NCI-H187 (cell line): ENCODE measurements around the gene MYLK4.
A peak's percentile ranks its signal among the peaks of the same experiment; 100 is the strongest.

Source experiments
- DNase-seq, 2 experiments: peaks; one replicate each; lab custom pipeline; 2025; lab: John Stamatoyannopoulos, UW

The MYLK4 gene

DNA sequence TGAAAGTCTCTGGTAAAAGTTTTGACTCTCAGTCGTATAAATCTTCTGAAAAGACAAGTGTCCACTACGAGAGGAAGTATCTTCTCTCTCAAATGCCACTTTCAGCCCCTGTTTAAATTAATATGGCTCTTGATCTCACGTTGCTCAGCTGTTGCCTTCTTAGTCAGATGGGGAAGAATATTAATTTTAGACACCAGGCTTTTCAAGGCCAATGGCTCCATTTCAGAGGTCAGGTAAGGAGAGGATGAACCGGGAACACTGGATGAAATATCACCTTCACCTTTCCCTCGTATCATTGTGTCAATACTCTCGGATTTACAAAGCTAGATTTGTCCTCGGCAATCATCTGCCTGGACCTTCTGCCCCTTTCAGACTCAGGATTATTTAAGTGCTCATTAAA, at the start of gene MYLK4:
TSS of gene MYLK4 (minus strand) at position 91 of the 400 bp plus-strand sequence. CDS start 1,628 bp downstream, outside the sequence.
- DNase-seq, result no peak

DNA sequence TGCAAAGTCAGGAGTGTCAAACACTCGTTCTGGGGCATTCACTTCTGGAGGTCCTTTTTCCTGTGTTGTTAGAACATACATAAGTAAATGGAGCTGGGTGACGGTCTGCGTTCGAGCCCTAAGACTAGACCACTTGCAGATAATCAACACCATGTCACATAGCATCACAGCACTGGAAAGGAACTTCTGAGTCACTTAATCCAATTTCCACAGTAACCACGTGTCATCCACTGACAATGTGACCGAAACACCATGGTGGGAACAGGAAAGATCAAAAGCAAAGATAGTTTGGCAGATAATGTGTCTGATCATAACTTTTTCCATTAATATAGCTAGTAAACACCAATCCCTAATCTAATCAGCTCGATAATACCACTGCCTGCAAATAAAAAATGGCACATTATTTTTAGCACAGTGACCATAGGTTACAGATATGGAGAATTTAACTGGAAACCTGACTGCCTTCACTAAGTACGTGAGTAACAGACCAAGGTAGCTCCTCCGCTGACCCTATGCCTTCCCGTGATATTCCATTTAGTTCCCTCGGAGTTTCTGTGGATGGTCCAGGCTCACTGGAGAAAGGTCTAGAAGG, 49.3 kb upstream of the MYLK4 start:
- DNase-seq, result no peak

DNA sequence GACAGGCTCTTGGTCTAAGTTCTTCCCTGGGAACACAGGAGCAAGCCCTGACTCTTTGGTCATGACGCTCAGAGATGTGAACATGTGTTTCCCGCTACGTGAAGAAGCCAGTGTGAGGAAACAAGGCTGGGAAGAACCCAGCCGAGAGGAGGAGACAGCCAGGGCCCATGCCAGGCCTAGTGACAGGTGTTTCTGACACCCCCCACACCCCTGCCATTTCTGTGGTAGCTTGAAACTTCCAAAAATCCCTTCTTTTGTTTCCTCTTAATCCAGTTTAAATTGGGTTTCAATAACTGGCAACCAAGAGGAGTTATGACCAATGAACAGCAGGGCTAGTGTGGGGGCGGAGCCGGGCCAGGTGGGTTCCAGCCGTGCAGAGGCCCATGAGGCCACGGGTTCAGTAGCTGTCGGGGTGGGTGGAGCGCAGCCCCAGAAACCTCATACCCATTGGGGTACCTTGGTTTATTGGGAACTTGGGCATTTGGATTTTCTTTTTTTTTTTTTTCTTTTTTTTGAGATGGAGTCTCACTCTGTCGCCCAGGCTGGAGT, 47.9 kb upstream of the MYLK4 start:
- no peak for DNase-seq

DNA sequence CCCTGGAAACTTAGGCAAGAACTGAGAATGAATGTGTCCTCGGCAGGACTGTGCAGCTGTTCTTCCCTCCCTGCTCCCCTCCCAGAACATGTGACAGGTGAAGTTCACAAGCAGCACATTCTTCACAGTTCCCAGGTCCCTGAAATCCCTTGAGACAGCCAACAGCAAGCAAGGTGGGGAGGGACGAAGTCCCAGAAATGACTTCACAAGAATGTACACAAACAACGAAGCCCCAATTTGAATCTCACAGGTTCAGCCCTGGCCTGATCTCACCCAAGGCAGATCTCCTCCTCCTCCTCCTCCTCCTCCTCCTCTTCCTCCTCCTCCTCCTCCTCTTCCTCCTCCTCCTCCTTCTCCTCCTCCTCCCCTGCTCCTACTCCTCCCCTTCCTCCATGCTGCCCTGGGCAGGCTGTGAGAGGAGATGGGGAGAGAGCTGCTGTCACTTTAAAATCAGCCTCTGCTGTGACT, 46.9 kb upstream of the MYLK4 start:
- DNase-seq, result no peak

DNA sequence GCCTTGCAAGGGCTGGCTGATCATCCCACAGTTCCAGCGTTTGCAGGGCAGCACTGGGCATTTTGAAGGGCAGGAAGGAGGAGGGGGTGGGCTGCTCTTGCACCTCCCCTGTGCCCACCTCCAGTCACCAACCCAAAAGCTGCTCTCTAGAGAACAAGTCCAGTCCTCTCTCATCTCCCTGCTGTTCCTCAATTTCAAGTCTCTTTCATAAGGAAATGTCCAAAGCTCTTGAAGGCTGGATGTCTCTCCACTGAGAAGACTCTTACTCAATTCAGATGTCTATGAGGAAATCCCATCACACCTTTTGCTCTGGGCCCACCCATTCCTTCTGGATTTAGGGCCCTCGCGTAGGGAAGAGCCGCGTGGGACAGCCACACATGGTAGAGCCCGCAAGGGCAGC, 46.1 kb upstream of the MYLK4 start:
- DNase-seq, result no peak

DNA sequence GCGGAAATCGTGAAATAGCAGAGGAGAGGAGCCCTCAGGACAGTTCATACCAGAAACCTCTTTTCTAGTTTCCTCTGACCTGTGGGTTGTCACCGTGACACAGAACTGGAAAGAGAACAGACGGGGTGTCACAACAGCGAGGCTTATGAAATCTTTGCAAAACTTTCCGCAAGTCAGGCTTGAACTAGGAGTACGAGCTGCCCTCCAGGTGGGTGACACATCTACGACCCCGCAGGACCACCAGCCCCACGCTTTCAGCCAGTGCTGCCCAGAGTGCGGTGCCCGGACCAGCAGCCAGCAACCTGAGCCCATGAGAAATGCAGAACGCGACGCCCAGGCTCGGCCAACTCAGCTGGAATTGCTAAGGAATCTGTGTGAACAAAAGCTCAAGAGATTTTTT, 45.2 kb upstream of the MYLK4 start:
- no peak for DNase-seq

DNA sequence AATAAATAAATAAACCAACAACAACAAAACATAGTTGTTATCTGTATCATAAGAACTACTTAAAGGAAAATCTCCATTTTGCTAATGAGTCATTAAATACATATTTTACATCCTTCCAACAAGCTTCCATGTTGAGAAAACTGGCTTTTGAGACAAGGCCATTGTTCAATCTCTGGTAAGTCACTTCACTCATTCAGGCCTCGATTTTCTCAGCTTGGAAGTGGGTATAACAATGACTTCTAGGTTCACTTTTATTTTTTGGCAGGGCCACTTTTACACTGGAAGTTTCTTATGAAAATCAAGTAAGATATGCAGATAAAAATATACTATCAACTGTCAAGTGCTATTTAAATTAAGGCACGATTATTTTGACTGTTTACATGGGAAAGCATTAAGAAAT, 44.4 kb upstream of the MYLK4 start:
- no peak for DNase-seq

DNA sequence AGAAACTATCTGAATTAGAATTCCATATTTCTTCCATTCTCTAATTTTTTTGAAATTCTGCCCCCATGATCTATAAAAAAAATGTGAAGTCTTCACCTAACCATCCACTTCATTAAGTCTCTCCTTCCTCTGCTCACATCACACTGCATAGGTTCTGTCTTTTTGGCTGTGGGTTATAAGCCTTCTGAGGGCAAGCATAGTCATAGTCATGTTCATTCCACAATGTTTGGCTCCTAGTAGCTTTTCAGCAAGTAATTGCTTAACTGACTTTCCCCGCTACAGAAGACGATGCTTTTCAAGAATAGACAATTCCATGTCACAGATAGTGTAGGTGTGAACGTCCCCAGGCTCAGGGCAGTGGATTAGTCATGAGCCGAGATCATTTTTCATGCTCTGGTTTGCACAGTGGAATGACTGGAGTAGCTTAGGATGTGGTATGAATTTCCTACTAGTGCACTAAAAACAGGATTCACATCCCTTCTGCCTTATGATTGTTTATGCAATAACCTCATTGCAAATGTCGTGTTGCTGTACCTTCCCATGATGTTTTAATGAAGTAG, 43.5 kb upstream of the MYLK4 start:
- no peak for DNase-seq

DNA sequence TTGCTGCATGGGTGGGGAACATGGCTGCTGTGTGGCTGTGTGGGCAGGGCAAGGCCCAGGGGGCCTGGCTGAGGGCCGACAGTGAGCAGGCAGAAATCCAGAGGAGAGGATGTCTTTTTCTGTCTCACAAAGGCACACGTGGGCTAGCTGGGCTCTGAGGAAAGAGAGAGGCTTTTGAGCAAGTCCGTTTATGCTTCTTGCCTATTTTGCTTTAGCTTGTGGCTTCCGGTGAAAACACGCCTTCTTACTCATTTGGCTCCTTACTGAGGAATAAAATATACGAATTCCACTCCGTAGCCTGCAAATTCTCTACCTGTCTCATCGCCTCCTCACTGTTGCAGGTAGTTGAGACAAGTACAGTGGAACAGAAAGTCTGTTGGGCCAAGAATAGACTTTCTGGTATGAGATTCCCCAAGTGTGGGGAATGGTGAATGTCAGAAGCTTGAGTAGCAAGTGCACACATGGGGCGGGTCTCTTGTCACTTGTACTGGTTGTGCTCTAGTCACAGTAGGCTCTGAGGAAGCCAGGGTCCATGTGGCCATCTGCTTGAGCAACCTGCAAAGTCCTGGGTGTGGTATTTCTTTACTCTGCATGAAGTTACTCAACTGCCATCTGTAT, 42.9 kb upstream of the MYLK4 start:
- peak in 1 of 2 experiments; percentile 11 for DNase-seq

DNA sequence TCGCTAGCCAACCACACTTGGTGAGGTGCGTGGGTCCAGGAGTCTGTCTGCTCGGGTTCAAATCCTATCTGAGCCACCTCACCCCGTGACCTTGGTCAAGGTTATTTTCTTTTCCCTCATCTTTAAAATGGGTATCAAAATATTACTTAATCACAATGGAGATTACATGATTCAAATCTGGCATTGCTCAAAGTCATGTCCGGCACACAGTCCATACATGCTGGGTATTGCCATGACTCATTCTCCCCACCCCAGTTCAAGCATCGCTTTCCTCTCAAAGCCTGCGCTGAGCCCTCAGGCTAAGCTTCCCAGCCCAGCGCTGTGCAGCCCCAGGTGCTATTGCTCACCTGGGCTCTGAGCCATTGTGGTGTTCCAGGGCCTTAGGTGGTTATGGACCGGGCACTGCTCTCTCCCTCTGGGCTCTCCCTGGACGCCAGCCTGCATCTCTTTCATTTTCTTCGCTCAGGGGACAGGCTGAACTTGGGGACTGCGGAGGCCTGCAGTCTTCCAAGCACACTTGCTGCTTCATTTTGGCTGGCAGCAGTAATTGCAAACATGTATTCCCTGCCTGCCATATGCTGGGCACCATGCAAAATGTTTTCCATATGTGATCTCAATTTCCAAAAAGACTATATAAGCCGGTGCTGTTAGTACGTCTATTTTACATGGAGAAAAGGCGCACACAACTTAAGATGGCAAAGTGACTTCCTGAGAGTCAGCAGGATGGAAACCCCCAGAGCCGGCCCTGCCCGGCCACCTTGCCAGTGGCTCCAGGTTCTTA, 41.8 kb upstream of the MYLK4 start:
- no peak for DNase-seq

DNA sequence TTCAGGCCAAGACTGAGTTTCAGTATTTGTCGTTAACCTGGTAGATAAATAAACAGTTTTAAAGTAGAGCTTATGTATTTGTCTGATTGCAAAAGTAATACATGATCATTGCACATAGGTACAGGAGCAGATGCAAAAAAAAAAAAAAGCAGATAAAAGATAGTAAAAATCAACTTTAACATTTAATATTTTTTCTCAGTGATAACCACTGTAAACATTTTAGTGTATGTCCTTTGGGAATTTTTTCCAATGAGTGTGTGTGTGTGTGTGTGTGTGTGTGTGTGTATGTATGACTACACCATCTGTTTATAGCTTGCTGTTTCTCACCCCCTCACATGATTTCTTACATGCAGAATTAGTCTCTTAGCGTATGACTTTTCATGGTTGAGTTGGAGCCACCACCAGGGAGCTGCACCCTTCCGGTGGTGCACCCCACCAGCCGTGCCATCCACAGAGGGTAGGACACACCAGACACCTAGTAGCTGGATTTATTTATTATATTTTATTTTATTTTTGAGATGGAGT, 40.8 kb upstream of the MYLK4 start:
- DNase-seq, result no peak

DNA sequence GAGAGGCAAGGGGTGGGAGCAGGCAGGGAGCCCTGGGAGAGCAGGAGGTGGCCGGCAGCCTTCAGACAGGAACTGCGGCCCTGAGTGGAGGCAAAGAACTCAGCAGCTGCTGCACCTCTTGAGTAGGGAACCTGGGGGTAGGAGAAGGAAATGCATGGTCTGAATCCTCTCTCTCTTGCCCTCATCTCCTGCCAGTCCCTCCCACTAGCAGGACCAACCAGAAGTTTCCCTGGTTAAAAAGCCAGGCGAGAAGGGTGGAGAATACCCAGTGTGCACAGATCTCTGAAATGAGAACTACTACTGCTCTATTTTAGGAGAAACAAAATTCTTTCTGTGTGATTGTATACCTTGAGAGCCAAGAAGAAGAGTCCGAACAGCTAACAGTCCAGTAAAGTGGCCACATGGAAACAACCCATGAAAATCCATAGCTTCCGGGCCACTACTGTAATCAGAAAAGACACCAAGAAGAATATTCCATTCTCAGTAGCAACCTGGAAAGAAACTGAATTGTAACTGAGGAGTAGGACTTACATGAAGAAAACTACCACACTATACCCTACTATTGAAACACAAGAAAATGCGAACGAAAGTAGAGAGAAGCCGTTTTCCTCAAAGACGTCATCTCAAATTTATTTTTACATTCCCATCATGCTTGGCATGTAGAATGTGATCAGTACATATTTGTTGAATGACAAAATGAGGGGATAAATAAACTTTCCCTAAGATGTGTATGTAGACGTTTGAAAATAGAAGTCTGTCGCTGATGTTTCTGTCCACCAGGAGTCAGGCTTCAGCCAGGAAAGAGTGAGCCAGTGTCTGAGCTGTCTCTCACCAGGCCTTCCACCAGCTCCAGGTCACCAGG, 40.1 kb upstream of the MYLK4 start:
- DNase-seq, result no peak

DNA sequence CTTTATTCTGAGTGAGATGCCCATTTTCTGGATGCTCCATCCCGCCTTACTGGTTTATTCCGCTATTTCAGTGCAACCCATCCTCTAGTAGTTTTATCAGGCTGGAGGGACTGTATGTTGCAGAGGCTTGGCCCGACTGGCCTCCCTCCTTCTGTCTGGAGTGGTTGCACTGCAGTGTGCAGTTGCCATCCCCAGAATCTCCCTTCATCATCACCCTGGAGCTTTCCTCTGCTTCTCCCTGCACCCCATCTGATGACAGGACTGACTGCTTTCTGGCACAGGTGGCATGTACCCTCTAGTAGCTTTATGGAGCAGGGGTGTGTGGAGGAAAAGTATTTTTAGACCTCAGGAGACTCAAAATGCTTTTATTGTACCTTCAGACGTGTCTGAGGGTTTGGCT, 35.5 kb upstream of the MYLK4 start:
- no peak for DNase-seq

DNA sequence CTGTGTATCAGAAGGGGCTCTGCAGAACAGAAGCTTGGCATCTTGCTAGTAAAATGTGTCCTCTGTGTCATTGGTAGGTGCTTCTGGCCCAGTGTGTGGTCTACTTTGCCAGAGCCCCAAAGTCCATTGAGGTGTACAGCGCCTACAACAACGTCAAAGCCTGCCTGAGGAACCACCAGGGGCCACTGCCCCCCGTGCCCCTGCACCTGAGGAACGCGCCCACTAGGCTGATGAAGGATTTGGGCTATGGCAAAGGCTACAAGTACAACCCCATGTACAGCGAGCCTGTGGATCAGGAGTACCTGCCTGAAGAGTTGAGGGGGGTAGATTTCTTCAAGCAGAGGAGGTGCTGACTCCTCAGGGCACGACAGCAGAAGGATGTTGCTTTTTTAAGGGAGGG, 34.2 kb upstream of the MYLK4 start:
- no peak for DNase-seq

DNA sequence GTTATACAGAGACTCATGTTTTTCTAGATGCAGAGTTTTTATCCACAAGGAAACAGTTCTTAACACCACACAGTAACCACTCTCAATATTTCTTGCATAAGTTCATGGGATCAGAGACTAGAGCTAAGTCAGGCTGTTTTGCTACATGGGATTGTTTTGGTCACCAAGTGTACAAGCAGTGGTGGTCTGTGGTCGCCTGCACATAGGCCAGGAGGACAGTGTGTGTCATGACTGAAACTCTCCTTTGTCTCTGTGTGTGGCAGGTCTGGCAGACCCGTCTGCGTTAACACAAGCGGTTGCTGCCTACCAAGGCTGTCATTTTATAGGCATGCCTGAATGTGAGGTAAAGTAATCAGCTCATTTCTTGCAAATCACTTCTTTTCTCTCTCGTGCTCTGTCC, 33.3 kb upstream of the MYLK4 start:
- DNase-seq, result no peak

DNA sequence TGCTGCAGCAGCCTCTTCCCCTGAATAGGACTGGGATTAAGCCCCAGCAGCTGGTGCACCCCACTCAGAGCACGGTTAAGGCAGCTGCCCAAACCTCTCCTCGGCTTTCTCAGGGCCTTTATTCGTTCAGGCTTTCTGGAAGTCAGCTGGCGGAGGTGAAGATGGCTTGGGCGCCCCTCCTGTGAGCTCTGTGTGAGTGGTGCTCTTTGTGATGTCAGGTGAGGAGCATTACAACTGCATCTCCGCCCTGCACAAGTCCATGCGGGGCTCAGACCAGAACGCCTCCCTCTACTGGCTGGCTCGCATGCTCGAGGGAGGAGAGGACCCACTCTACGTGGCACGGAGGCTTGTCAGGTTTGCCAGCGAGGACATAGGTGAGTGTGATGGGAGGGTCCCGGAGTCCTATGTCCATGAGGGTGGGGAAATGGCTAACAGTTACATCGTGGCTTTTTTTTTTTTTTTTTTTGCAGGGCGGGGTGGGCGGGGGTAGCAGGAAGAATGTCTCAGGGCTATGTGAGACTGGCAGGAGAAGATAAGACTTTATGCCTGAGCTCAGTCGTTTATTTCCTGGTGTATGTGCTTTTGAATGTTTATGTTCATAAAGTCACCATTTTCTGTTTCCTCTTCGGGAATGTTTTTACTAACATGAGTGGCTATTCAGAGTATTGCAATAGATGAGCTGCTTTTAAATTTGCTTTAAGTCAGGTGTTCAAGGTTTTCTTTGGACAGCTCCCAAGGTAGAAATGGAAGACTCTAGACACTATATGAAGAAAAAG, 32.7 kb upstream of the MYLK4 start:
- no peak for DNase-seq

DNA sequence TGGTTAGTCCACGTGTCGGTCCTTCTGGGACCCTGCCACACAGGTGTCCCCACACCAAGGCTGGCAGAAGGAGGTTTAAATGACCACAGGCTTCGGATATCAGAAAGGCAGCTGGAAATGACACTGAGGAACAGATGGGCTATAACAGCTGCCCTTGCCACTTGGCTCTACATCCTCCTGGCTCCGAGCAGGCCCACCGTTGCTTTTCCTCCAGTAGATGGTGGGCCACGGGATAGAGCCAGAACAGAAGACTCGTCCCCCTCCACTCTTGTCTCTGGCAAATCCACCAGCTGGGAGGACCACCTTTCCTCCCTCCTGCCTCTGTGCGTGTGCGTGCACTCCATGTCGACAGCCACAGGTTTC, 32.1 kb upstream of the MYLK4 start:
- DNase-seq, result no peak

DNA sequence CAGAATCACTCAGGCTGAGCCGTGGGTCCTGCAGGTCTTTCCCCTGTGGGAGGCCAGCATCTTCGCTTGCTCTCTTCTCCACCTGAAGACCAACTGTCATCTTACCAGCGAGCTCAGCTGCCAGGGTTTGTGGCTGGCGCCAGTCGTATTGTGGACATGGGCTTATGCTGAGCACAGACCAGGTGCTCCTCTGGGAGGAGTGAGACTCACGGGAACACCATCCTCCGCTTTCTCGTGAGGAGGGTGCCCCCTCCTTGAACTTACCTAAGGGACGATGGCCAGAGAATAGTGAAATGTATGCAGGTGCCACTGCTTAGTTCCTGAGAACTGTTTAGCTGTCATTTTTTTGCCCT, 31.6 kb upstream of the MYLK4 start:
- DNase-seq, result no peak

DNA sequence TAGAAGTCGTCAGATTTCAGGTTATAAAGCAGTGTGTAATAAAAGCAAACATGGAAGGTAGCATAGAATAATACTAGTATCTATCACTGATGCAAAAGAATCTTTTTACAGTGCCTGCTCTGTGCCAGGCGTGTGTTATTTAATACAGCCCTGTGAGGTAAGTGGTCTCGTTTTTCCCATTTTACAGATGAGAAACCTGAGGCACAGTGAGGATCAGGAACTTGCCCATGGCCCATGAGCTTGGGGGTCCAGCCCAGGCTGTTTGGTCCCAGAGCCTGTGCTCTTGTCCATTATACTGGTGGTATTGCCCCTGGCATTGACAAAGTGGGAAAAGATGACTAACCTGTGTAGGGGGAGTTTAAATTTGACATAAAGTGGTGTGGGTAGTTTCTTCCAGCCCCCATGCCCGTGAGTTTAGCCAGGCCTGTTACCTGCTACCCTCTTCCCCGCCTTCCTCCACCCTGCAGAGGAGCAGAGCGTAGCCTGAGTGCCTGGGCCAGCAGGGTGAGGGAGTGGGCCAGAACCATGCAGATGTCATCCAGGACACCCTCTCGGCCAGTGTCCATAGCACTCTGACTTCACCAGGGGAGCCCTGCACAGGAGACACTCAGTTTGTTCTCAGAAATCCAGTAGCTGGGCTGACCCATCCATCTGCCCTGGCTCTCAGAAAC, 31.1 kb upstream of the MYLK4 start:
- DNase-seq, result no peak

DNA sequence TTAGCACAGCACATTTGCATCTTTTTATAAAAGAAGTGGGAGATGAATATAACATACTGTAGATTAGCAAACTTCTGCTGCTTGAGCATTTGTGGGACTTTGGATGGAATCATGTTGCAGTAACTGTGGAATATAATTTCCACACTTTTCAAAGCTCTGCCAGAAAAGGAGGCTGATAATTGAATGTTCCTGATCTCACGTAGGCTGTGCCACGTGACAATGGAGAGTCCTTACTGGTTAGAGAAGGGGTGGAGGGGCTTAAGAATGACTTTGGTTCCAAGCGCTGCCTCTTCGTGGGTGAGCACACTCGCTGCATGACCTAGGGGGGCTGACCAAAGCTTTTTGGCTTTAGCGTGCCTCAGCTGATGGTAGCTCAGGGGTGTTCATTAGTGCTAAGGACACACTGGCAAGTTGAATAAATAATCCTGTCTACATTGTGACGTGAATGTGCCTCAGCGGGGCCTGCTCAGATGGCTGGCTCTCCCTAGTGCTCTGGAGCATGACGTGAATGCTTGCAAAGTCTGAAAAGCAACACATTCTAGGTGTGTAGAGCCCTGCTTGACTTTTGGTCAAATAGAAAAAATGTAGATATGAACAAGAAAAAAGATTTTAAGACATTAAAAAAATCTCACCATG, 29.5 kb upstream of the MYLK4 start:
- no peak for DNase-seq
